BJ (cell line): ENCODE measurements around the gene DSC2. TPM values are rescaled to one million over a fixed set of nuclear protein-coding genes. Genes with fewer than 3 reads are reported as not detected.

Source experiments
- CTCF ChIA-PET: fragments of 350-600 bp; formaldehyde crosslinking; extraction: SDS; loops from one replicate; lab custom pipeline; 2021; ENCODE audit warnings: antibody characterized with exemption, inconsistent platforms; lab: Yijun Ruan, JAX
- POLR2A ChIA-PET: fragments of 300-600 bp; sonication (Branson Sonifier 250); formaldehyde crosslinking; extraction: SDS; loops from one replicate; lab custom pipeline; 2021; ENCODE audit warnings: antibody characterized with exemption; lab: Charles Lee
- DNase-seq: peaks from one replicate; pipeline ENCODE4 v3.0.0-alpha.2; 2011; ENCODE audit warnings: low read depth
- H3K27me3 ChIP-seq: 2 replicates; pipeline ENCODE4 v1.6.0; 2011; ENCODE audit warnings: low read length; ENCODE audit not compliant: control insufficient read depth, insufficient read depth
- H3K36me3 ChIP-seq: 2 replicates; pipeline ENCODE4 v1.5.1; 2011; ENCODE audit warnings: low read length; ENCODE audit not compliant: control insufficient read depth, insufficient read depth
- H3K4me3 ChIP-seq: 2 replicates; pipeline ENCODE4 v1.5.1; 2011; ENCODE audit warnings: low read depth, mild to moderate bottlenecking, control low read depth, low read length
- polyA plus RNA-seq: library from polyadenylated mRNA; depleted of rRNA; stranded (reverse); fragments of >200 nt; gene quantifications from 2 replicates; pipeline ENCODE4 v1.2.3, GENCODE V29; 2011; rRNA removed
- TF ChIP-seq, protein P1 (sequence below): IDR thresholded peaks from 2 replicates; pipeline ENCODE4 v1.5.1; 2011; ENCODE audit warnings: low read depth, mild to moderate bottlenecking, control low read depth, inconsistent platforms, low read length, moderate library complexity; ENCODE audit not compliant: insufficient read depth

DSC2 gene
- polyA plus RNA-seq, 1 experiment = not detected

DNA sequence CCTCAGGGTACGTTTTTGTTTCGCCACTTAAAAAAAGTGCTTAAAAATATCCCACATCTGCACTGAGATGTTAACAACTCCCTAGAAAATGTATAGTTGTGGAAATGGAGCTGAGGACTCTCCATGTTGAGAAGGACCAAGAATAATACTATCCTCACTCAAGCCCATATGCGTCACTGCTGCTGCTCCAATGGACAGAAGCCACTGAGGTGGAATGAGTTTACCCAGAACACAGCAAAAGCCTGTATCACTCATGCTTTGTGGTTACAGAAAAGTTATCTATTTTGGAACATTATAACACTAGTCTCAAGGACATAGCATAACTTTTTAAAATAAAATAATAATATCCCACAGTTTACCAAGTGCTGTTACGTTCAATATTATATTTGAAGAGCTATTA lies 91.6 kb downstream of the DSC2 start:
- CTCF ChIA-PET = no interaction called here
- TF ChIP-seq, protein P1, sequence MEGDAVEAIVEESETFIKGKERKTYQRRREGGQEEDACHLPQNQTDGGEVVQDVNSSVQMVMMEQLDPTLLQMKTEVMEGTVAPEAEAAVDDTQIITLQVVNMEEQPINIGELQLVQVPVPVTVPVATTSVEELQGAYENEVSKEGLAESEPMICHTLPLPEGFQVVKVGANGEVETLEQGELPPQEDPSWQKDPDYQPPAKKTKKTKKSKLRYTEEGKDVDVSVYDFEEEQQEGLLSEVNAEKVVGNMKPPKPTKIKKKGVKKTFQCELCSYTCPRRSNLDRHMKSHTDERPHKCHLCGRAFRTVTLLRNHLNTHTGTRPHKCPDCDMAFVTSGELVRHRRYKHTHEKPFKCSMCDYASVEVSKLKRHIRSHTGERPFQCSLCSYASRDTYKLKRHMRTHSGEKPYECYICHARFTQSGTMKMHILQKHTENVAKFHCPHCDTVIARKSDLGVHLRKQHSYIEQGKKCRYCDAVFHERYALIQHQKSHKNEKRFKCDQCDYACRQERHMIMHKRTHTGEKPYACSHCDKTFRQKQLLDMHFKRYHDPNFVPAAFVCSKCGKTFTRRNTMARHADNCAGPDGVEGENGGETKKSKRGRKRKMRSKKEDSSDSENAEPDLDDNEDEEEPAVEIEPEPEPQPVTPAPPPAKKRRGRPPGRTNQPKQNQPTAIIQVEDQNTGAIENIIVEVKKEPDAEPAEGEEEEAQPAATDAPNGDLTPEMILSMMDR = no peak
- Histone ChIP-seq H3K36me3 (no peaks in the 10 kb centered on the region), H3K4me3 (no peak overlapping the region), H3K27me3 (no peaks in the 10 kb centered on the region)
- no peak for DNase-seq
- POLR2A ChIA-PET = no interaction called here

Other genes starting within 250 kb of the DSC2 start
- gene DSC3, start 59.7 kb downstream of the DSC2 start, polyA plus RNA-seq = not detected in 2 replicates
- gene DSC1, start 60.4 kb upstream of the DSC2 start, polyA plus RNA-seq = not detected in 2 replicates
- gene DSG1, start 215.7 kb upstream of the DSC2 start, polyA plus RNA-seq = not detected in 2 replicates